Measurements from ENCODE around the gene WDHD1. TPM values are rescaled to one million over a fixed set of nuclear protein-coding genes. Genes with fewer than 3 reads are reported as not detected.

The WDHD1 gene, protein sequence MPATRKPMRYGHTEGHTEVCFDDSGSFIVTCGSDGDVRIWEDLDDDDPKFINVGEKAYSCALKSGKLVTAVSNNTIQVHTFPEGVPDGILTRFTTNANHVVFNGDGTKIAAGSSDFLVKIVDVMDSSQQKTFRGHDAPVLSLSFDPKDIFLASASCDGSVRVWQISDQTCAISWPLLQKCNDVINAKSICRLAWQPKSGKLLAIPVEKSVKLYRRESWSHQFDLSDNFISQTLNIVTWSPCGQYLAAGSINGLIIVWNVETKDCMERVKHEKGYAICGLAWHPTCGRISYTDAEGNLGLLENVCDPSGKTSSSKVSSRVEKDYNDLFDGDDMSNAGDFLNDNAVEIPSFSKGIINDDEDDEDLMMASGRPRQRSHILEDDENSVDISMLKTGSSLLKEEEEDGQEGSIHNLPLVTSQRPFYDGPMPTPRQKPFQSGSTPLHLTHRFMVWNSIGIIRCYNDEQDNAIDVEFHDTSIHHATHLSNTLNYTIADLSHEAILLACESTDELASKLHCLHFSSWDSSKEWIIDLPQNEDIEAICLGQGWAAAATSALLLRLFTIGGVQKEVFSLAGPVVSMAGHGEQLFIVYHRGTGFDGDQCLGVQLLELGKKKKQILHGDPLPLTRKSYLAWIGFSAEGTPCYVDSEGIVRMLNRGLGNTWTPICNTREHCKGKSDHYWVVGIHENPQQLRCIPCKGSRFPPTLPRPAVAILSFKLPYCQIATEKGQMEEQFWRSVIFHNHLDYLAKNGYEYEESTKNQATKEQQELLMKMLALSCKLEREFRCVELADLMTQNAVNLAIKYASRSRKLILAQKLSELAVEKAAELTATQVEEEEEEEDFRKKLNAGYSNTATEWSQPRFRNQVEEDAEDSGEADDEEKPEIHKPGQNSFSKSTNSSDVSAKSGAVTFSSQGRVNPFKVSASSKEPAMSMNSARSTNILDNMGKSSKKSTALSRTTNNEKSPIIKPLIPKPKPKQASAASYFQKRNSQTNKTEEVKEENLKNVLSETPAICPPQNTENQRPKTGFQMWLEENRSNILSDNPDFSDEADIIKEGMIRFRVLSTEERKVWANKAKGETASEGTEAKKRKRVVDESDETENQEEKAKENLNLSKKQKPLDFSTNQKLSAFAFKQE
- 13.1 and 17.5 TPM in 2 replicates for total RNA-seq (2012; rRNA removed)
- 3.7 and 4.4 TPM in 2 replicates for polyA plus RNA-seq (2012; rRNA removed)
- polyA plus RNA-seq (2012; cell fraction: cytosol; rRNA removed) = 0.48 and 0.61 TPM in 2 replicates
- 0.27 and 1.9 TPM in 2 replicates for polyA plus RNA-seq (2012; cell fraction: nucleus; rRNA removed; ENCODE audit: low replicate concordance)
- percentile 54 among the genes with signal in this experiment for Bru-seq, nascent RNA
- percentile 56 among the genes with signal in this experiment for BruChase-seq, experiment 1, labeled RNA remaining after a 6-hour chase
- percentile 51 among the genes with signal in this experiment for BruChase-seq, experiment 2, labeled RNA remaining after a 2-hour chase
- long read RNA-seq, full-length matches to known transcripts = 2 of 5 reads
- long read RNA-seq, partial matches to known transcripts = 2 of 5 reads
- long read RNA-seq, other reads (novel, unspliced or antisense) = 1 of 5 reads

DNA sequence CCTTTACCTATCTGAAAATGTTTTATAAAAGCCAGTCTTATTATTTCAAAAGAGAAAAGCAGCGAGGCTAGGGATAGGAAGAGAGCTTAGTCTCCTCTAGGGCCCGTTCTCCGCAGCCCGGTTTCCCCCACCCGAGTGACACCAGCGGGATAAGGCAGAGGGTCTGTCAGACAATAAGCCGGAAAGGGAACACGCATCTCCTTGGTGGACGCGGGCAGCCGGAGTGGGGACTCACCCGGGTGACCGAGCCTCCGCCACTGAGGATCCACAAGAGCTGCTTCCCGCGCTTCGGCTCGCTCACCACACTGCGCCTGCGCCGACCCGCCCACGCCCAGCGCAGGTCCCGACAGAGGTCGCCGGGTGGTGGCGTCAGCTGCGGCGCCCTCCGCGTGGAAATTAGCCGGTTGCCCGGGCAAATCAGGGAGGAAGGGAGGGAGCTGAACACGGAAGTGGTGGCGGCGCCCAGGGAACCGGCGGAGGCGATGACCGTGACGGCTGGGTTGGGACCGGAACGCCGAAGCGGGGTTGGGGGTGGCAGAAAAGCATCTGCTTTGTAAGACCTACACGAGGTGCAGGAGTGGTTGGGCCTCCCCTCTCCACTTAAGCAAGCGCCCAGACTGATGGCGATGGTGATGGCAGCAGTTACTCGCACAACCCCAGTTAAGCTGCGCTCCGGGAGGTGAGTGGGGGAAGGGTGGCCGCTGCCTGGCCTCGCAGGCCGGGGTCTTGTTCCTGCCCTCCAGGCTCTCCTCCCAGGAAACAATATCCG is at the start of gene WDHD1, which contains the start of gene SOCS4:
TSS of gene WDHD1 (minus strand) at position 307 of the 769 bp plus-strand sequence. CDS start 312 bp downstream, outside the sequence.
TSS of gene SOCS4 (plus strand) at position 444 of the 769 bp plus-strand sequence. CDS start 15,806 bp downstream, outside the sequence.
- H3K4ac ChIP-seq (ENCODE audit: low read depth, low read length) = peak within 1 kb of the TSS; percentile 91
- H3K18ac ChIP-seq (ENCODE audit: low read depth, low read length) = peak within 1 kb of the TSS; percentile 77; the same call in 1 of the 2 replicates
- WGBS, 2 experiments (ENCODE audit: extremely low coverage in 2 of 2, insufficient read length in 1 of 2) = 1% methylated on average over 22 of the region's 56 CpGs; no CpG with 5 or more reads in 1 of the 2 experiments
- H3K9ac ChIP-seq (ENCODE audit: low read depth, low read length) = peak within 1 kb of the TSS; percentile 81
- H3K23ac ChIP-seq (ENCODE audit: low read depth, low read length) = peak within 1 kb of the TSS; percentile 97
- H3K4me1 ChIP-seq (ENCODE audit: control insufficient read depth, insufficient read depth, low read length) = peaks cover 5% of the 10 kb centered on the region; the same call in 1 of the 2 replicates
- H2BK15ac ChIP-seq (ENCODE audit: low read depth, low read length) = peak within 1 kb of the TSS; percentile 35; the same call in 1 of the 3 replicates
- intact Hi-C loops (cut with micrococcal nuclease) = loop anchor here (2.0 kb wide), 1 partner anchor 16 kb away; no protein-coding TSS in a partner anchor
- peak within 1 kb of the TSS; percentile 98 for H2AFZ ChIP-seq (replicated peaks; ENCODE audit: low read length, poor library complexity)
- peak within 1 kb of the TSS; percentile 90 for H3K56ac ChIP-seq (ENCODE audit: extremely low read depth, insufficient read depth, low read length)
- H3K79me1 ChIP-seq (ENCODE audit: low read depth in 1 of 2, low read length in 2 of 2) = peaks cover 19 to 59% of the 10 kb centered on the region in 2 experiments
- H4K5ac ChIP-seq (ENCODE audit: low read depth, low read length) = peak within 1 kb of the TSS; percentile 83
- ATAC-seq (ENCODE audit: low read depth) (peak; percentile 96), DNase-seq (peak; percentile 88)
- peak within 1 kb of the TSS; percentile 83 for H3K4me3 ChIP-seq (ENCODE audit: insufficient read depth, low read depth, low read length)
- peak within 1 kb of the TSS; percentile 87 for H4K91ac ChIP-seq (ENCODE audit: insufficient read depth, low read depth, low read length)
- peak within 1 kb of the TSS; percentile 76 for H3K27ac ChIP-seq (ENCODE audit: insufficient read depth, low read length)
- ChIA-PET CTCF (interaction anchor here (2.5 kb wide), 1 partner anchor 9 kb away, joined by 7 read pairs; no protein-coding TSS in a partner anchor), POLR2A (ENCODE audit: unreplicated experiment) (interaction anchor here (0.5 to 0.7 kb wide), 3 partner anchors 10 to 18 kb away, joined by 3 read pairs; no protein-coding TSS in a partner anchor)
- peak within 1 kb of the TSS; percentile 84 for H2BK120ac ChIP-seq (ENCODE audit: low read depth, low read length)
- peak within 1 kb of the TSS; percentile 90 to 97 for H4K8ac ChIP-seq (ENCODE audit: low read depth in 2 of 2, low read length in 2 of 2)
- in situ Hi-C loops (cut with MboI; ENCODE audit: low sequenced_read_pairs) = no loop called here
- dilution Hi-C loops (cut with HindIII; ENCODE audit: low sequenced_read_pairs, unreplicated experiment) = no loop called here
- H3K9me1 ChIP-seq (ENCODE audit: insufficient read depth, low read length) = no peaks in the 10 kb centered on the region
- H2BK20ac ChIP-seq (ENCODE audit: low read depth, low read length) = peak within 1 kb of the TSS; percentile 60
- H3K14ac ChIP-seq (replicated peaks; ENCODE audit: low read depth, low read length) = peak within 1 kb of the TSS; percentile 94
- H3K4me2 ChIP-seq (ENCODE audit: low read depth, low read length) = peak within 1 kb of the TSS; percentile 99
- BruUV-seq (replicated peaks) = no TSS peak
- no peaks in the 10 kb centered on the region for H3K9me3 ChIP-seq (ENCODE audit: control insufficient read depth, insufficient read depth, low read length)
- peak within 1 kb of the TSS; percentile 95 for H2AK5ac ChIP-seq (ENCODE audit: low read depth, low read length)
- H4K20me1 ChIP-seq (ENCODE audit: insufficient read depth, low read length) = peaks cover 7% of the 10 kb centered on the region; the same call in 1 of the 2 replicates
- H2BK5ac ChIP-seq (ENCODE audit: low read depth, low read length, poor library complexity, severe bottlenecking) = peak within 1 kb of the TSS; percentile 79
- no peaks in the 10 kb centered on the region; the same call in 1 of the 2 replicates for H3K36me3 ChIP-seq (ENCODE audit: control insufficient read depth, insufficient read depth, low read length)
- peak within 1 kb of the TSS; percentile 92 for H2AK9ac ChIP-seq (replicated peaks; ENCODE audit: low read depth, low read length, poor library complexity)
- H3K27me3 ChIP-seq (ENCODE audit: control insufficient read depth, insufficient read depth, low read length) = no peaks in the 10 kb centered on the region
- TF ChIP-seq, protein P1, sequence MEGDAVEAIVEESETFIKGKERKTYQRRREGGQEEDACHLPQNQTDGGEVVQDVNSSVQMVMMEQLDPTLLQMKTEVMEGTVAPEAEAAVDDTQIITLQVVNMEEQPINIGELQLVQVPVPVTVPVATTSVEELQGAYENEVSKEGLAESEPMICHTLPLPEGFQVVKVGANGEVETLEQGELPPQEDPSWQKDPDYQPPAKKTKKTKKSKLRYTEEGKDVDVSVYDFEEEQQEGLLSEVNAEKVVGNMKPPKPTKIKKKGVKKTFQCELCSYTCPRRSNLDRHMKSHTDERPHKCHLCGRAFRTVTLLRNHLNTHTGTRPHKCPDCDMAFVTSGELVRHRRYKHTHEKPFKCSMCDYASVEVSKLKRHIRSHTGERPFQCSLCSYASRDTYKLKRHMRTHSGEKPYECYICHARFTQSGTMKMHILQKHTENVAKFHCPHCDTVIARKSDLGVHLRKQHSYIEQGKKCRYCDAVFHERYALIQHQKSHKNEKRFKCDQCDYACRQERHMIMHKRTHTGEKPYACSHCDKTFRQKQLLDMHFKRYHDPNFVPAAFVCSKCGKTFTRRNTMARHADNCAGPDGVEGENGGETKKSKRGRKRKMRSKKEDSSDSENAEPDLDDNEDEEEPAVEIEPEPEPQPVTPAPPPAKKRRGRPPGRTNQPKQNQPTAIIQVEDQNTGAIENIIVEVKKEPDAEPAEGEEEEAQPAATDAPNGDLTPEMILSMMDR (conservative IDR thresholded peaks at IDR 0.05; ENCODE audit: low read depth, low read length) = peak; percentile 9; the same call in 1 of the 2 replicates
- TF ChIP-seq, protein P2, sequence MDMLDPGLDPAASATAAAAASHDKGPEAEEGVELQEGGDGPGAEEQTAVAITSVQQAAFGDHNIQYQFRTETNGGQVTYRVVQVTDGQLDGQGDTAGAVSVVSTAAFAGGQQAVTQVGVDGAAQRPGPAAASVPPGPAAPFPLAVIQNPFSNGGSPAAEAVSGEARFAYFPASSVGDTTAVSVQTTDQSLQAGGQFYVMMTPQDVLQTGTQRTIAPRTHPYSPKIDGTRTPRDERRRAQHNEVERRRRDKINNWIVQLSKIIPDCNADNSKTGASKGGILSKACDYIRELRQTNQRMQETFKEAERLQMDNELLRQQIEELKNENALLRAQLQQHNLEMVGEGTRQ (IDR thresholded peaks at IDR 0.05; ENCODE audit: low read depth, low read length) = 0 out of 2 replicates have a peak, but pooled peaks have one; percentile 21
- no peak for TF ChIP-seq SMC3 (IDR thresholded peaks at IDR 0.05; ENCODE audit: low read depth, low read length)
- TF ChIP-seq, protein P3, sequence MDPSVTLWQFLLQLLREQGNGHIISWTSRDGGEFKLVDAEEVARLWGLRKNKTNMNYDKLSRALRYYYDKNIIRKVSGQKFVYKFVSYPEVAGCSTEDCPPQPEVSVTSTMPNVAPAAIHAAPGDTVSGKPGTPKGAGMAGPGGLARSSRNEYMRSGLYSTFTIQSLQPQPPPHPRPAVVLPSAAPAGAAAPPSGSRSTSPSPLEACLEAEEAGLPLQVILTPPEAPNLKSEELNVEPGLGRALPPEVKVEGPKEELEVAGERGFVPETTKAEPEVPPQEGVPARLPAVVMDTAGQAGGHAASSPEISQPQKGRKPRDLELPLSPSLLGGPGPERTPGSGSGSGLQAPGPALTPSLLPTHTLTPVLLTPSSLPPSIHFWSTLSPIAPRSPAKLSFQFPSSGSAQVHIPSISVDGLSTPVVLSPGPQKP (IDR thresholded peaks at IDR 0.05; ENCODE audit: borderline replicate concordance, low read depth, low read length) = no peak

Data from IMR-90 (cell line).